Gastroesophageal sphincter (tissue), 4 donors: ENCODE measurements around the gene ABLIM2. TPM values are rescaled to one million over a fixed set of nuclear protein-coding genes. Genes with fewer than 3 reads are reported as not detected.

Source experiments
- ATAC-seq: fragments of 150-250 bp; one replicate; pipeline ENCODE4 v1.9.1; 2016; ENCODE audit warnings: mild to moderate bottlenecking, moderate library complexity
- H3K27ac ChIP-seq, 4 donors: fragments of 200-600 bp; sonication (generic) in 3 of 4; 1 replicate in 3 of 4; 2 replicates in 1 of 4; pipeline ENCODE4 v1.5.1; 2016 to 2019
- H3K27me3 ChIP-seq: fragments of 200-600 bp; sonication (generic); one replicate; pipeline ENCODE4 v1.5.1; 2019
- H3K36me3 ChIP-seq, 2 donors: fragments of 200-600 bp; sonication (generic); one replicate each; pipeline ENCODE4 v1.5.1; 2019; ENCODE audit warnings: control low read depth in 1 of 2
- H3K4me1 ChIP-seq, 3 donors: fragments of 200-600 bp; sonication (generic); 1 replicate in 2 of 3; 2 replicates in 1 of 3; pipeline ENCODE4 v1.5.1; 2016 to 2019; ENCODE audit warnings: control low read depth in 2 of 3
- H3K4me3 ChIP-seq, 2 donors: fragments of 200-600 bp; sonication (generic); one replicate each; pipeline ENCODE4 v1.5.1; 2019; ENCODE audit warnings: mild to moderate bottlenecking in 1 of 2, moderate library complexity in 1 of 2
- H3K9me3 ChIP-seq, 3 donors: fragments of 200-600 bp; sonication (generic); one replicate each; pipeline ENCODE4 v1.5.1; 2017 to 2019; ENCODE audit warnings: control low read depth in 2 of 3
- CTCF ChIP-seq, 4 experiments: fragments of 200-600 bp in 2 of 4; fragments of 450-650 bp in 2 of 4; sonication (generic) in 1 of 4; IDR thresholded peaks; one replicate each; pipeline ENCODE4 v1.5.1; 2017 to 2019; ENCODE audit warnings: antibody characterized with exemption in 4 of 4, mild to moderate bottlenecking in 2 of 4, moderate library complexity in 2 of 4
- EP300 ChIP-seq: sonication (generic); formaldehyde crosslinking; IDR thresholded peaks from one replicate; pipeline ENCODE4 v1.6.1; 2017; ENCODE audit warnings: antibody characterized with exemption, mild to moderate bottlenecking
- POLR2A ChIP-seq, 2 donors: fragments of 450-650 bp; IDR thresholded peaks; one replicate each; pipeline ENCODE4 v1.6.1; 2017; ENCODE audit warnings: antibody characterized with exemption in 2 of 2, mild to moderate bottlenecking in 2 of 2, moderate library complexity in 1 of 2
- POLR2AphosphoS5 ChIP-seq: sonication (generic); formaldehyde crosslinking; IDR thresholded peaks from one replicate; pipeline ENCODE4 v1.6.1; 2017; ENCODE audit warnings: antibody characterized with exemption
- WGBS, 2 donors: methylation state at CpG; one replicate each; pipeline ENCODE4 v1.1.5; 2018; ENCODE audit warnings: low coverage in 1 of 2; 5-methylcytosine and 5-hydroxymethylcytosine counted together
- total RNA-seq, 4 donors: library from RNA; depleted of rRNA; stranded (reverse); fragments of >200 nt; gene quantifications; one replicate each; pipeline ENCODE4 v1.1.0, GENCODE V29; 2016

Gene ABLIM2
- total RNA-seq, 4 donors from 2014 or later = 5.0 to 13.5 (median 8.0) TPM

DNA sequence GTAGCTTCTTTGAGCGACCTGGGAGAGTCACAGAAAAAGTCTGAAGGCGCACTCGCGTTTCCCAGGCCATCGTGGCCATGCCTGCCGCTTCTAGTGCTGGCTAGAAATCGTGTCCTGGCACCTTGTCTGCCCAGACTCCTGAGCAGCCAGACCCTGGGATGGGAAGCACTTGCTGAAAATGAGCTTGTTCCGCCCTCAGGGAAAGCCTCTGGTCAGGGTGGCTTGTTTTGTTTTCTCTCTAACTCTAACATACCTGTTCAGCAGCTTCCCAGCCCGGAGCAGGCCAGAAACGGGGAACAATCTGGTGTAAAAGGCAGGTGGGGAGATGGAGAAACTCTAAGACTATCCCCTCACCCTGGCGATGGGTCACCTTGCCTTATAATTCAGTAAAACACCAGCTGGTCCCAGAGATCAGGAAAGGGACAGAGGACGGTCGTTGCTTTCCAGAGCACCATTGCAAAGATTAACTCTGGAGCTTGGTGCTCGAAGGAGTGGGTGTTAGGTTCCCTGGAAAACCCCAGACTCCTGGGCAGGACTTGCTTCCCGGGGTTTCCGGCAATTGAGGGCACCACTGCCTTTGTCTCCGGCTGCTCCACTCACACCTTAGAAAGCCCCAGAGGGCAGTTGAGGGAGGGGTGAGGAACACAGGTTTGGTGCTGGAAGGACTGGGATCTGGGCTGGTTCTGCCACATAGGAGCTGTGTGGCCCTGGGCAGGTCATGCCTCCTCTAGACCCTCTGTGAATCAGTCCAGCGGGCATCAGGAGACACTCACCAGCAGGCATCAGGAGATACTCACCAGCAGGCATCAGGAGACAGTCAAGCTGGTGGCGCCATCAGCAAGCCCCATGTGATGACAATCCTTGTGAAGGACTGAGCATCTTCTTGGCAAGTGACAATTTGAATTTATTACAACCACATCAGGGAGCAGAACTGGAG is 36.0 kb upstream of the ABLIM2 start:
- TF ChIP-seq POLR2A (IDR thresholded peaks at IDR 0.05) = no peak
- no peak for TF ChIP-seq EP300
- TF ChIP-seq CTCF (IDR thresholded peaks at IDR 0.05) = no peak
- no peak for TF ChIP-seq POLR2AphosphoS5
- no peak for ATAC-seq
- WGBS, 2 donors = 78 to 95% methylated on average over 8 to 10 of the region's 19 CpGs
- Histone ChIP-seq H3K4me1 (peaks cover 0 to 52% (median 20%) of the 10 kb centered on the region in 3 donors), H3K4me3 (no peak overlapping the region), H3K36me3 (no peaks in the 10 kb centered on the region), H3K9me3 (no peaks in the 10 kb centered on the region), H3K27me3 (no peaks in the 10 kb centered on the region), H3K27ac (no peak overlapping the region)

- H3K9me3 ChIP-seq = no peaks in the 10 kb centered on the region
Observed at GRCh38 chr4:8192748-8193738, 34.4 kb upstream of the ABLIM2 start.

DNA sequence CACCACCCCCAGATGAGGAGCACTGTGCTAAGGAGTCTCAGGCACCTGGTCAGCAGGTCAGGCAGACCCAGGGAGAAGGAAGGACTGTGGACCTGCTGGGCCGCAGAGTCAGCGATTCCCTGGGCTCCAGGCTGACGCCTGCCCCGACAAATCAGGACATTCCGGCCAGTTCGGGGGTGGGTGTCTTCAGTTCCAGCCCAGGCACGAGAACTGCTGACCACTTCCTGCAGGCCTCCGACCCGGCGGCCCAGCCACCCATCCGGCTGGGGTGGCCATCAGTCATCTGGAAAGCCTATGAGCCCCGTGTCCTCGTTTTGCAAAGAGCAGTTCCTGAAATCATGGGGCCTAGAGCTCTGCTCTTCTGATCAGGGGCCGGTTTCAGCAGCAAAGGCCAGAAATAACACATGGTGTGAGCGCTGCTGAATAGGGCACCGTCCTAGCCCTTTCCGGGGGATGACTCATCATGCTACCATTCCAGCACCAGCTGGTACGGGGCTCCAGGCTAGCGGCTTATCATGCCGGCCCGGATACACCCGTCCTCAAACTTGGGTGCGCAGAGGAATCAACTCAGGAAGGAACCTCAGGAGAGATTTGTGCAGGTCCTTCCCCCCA is 32.6 kb upstream of the ABLIM2 start:
- peak overlapping the region in 3 of 4 donors; percentile 74 to 78 (median 75) for H3K27ac ChIP-seq
- 80% methylated on average over 1 of the region's 23 CpGs; no CpG with 5 or more reads in 1 of the 2 donors for WGBS, 2 donors
- H3K36me3 ChIP-seq = no peaks in the 10 kb centered on the region
- H3K4me1 ChIP-seq = peaks cover 0 to 46% (median 20%) of the 10 kb centered on the region in 3 donors
- TF ChIP-seq POLR2AphosphoS5 = peak; percentile 60
- TF ChIP-seq POLR2A (IDR thresholded peaks at IDR 0.05) = no peak
- no peaks in the 10 kb centered on the region for H3K27me3 ChIP-seq
- no peak overlapping the region for H3K4me3 ChIP-seq
- peak; percentile 84 for ATAC-seq
- no peaks in the 10 kb centered on the region for H3K9me3 ChIP-seq

More at GRCh38 chr4:8192748-8193738, 34.4 kb upstream of the ABLIM2 start:
- ATAC-seq = no peak
- Histone ChIP-seq H3K27ac (peak overlapping the region in 1 of 4 donors; percentile 74), H3K36me3 (no peaks in the 10 kb centered on the region), H3K27me3 (no peaks in the 10 kb centered on the region), H3K4me1 (peaks cover 0 to 51% (median 20%) of the 10 kb centered on the region in 3 donors), H3K4me3 (no peak overlapping the region)
- WGBS, 2 donors = 52% methylated on average over 5 to 15 of the region's 18 CpGs
- peak in 2 of 4 experiments; percentile 6 to 33 for TF ChIP-seq CTCF (IDR thresholded peaks at IDR 0.05)
- no peak for TF ChIP-seq POLR2AphosphoS5

- WGBS, 2 donors = 73 to 100% methylated on average over 1 to 11 of the region's 26 CpGs
- H3K36me3 ChIP-seq = no peaks in the 10 kb centered on the region
- no peaks in the 10 kb centered on the region for H3K27me3 ChIP-seq
- H3K4me1 ChIP-seq = peaks cover 0 to 37% (median 20%) of the 10 kb centered on the region in 3 donors
- peak overlapping the region in 3 of 4 donors; percentile 74 to 78 (median 75) for H3K27ac ChIP-seq
- no peak overlapping the region for H3K4me3 ChIP-seq
- no peak for ATAC-seq
- TF ChIP-seq POLR2A (IDR thresholded peaks at IDR 0.05) (no peak), POLR2AphosphoS5 (no peak), EP300 (no peak), CTCF (IDR thresholded peaks at IDR 0.05) (no peak)
- H3K9me3 ChIP-seq = no peaks in the 10 kb centered on the region
Observed at GRCh38 chr4:8189551-8190466, 31.2 kb upstream of the ABLIM2 start.
